Stimulated activated CD8-positive, alpha-beta memory T cell treated with anti-CD3 and anti-CD28 coated beads, Interleukin-12 subunit alpha, Interleukin-12 subunit beta, amount 100 ng/mL, for 24 hours (primary cell): Measurements from ENCODE around the gene CACNA1E.

Experiments used
- DNase-seq: peaks from one replicate; pipeline ENCODE4 v3.0.0-alpha.2; 2020; ENCODE audit errors: extremely low read depth

Gene CACNA1E

DNA sequence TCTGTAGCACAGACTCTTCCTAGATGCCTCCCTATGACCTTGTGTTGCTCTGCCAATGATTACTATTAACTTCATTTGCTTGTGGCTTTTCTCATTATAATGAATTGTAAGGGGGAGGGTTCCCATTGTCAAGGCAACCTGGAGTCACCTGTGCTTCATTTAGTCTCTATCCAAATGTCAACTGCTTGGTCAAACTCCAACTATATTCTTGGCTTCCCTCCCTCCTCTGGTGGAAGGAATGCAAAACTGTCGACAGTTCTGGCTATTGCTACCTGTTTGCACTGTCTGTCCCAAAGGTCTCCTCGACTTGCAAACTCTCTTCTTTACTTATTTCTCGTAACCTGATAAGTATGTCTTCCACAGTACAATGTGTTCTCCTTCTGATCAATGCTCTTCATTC lies 100.3 kb downstream of the CACNA1E start:
- DNase-seq, result no peak

GRCh38 chr1:181587870-181588438 lies 104.6 kb downstream of the CACNA1E start:
- DNase-seq, result no peak

GRCh38 chr1:181588631-181589030 lies 105.3 kb downstream of the CACNA1E start:
- DNase-seq, result no peak

GRCh38 chr1:181592255-181592859 lies 109.0 kb downstream of the CACNA1E start:
- DNase-seq, result no peak

GRCh38 chr1:181593042-181593441 lies 109.7 kb downstream of the CACNA1E start:
- DNase-seq, result no peak

DNA sequence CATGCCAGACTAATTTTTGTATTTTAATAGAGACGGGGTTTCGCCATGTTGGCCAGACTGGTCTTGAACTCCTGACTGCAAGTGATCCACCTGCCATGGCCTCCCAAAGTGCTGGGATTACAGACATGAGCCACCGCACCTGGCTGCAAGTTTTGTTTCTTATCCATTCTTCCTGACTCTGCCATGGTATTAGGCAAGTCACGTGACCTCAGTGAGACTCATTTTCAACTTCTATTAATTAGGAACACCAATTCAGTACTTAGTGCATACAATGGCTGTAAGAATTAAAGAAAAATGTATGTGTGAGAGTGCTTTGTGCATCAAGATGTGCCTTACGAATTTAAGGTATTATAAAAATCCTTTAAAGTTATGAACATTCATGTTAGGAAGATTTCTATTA lies 111.2 kb downstream of the CACNA1E start:
- no peak for DNase-seq

DNA sequence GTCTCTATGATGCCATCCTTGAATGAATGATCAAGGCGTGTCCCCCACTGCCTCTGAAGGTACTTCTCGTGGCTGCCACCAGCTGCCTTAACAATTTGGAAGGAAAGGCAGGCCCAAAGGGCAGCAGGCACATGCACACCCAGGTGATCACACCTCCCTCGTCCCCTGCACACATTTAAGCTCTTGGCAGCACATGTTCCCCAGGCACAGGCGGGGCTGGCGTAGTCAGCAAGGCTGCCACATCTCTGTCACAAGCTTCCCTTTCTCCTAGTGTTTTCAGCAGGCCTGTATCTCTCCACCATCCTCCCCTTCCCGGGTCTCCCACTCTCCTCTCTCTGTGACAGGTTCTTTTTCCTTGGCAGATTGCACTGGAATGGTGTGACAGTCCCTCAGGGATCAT lies 111.9 kb downstream of the CACNA1E start:
- no peak for DNase-seq

DNA sequence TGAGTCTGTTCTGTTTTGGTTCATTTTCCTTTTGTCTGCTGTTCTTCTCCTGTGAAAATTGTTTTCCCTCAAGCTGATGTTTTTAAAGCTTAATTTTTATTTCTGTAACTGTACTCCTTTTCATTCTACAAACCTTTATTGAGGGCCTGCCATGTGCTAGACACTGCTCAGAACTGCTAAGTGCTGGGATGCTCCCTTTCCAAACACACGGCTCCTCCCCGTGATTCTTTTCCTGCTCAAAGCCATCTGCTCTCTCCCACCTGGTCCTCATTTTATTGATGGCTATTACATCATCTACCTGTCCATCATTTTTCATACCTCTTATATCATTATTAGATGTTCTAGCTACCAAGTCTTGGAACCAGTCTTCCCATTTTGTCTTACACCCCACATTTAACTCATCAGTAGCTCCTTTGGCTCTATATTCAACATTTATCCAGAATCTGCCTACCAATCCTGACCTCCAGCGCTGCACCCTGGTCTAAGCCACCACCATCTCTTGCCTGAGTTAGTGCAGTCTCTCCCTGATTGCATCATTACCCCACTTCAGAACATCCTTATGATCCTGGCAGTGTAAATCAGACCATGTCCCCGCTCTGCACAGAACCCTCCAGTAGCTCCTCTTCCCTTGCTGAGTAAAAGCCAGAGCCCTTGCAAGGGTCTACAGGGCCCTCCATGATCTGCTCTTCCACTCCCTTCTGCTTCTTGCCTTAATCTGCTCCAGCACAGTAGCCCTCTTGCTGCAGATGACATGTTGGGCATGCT lies 118.1 kb downstream of the CACNA1E start:
- no peak for DNase-seq

DNA sequence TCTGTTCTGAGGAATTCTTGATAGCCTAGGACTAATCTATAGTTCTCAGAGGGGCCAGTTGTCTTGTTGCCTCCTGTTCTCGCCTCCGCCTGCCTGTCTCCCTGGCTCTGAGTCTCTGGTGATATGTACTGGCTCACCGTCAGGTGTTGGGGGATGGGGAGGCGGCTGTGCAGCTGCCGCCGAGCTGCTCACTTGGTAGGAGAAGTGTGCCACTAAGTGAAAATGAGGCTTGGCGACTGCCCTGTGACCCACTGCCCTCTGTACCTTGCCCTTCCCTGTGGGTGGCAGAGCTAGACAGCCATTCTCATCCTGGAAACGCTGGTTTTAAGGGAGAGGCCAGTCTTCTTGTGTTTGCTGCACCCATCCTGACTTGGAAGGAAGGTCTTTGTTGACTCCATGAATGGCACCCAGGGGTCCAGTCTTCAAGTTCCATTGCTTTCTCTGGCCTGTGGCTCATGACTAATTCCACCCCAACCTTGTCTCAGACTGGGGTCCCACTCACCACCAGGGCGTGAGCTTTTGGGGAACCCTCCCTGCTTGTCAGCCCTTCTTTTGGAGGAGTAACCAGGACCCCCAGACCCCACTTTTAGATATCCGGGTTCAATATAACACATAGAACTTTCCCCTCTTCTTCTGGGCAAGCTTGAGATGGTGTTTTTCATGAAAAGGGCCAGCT lies 120.6 kb downstream of the CACNA1E start:
- DNase-seq, result no peak

DNA sequence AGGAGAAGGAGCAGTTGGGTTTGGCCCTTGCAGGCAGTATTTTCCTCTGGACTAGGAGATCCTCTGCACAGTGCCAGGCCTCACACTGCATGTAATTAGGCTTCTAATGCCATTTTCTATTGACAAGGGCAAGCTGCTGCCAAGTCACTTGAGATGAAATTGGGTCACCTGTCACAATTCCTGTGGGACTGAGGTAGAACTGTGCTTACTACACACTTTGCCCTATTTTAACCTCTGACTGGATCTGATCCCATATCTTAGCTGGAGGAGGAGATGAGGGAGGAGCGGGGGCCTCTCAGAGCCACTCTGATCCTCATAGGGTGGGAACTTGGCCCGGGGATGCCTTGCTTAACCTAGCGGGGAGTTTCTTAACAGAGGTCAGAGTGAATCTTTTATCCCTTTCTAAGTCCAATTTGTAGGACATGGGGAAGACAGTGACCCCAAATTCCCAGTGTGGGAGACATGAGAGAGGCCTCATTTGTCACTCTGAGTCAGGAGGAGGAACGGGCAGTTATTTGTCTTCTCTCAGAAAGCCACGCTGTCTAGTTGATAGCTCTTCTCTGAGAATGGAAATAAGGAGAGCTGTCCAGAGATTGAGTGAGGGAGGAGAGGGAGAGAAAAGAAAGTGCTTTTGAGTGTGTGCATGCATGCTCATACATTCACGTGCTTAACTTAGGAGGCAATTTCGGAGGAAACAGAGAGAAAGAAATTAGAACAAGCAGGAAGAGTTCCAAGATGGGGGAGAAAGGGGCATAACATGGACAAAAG lies 121.3 kb downstream of the CACNA1E start:
- no peak for DNase-seq

DNA sequence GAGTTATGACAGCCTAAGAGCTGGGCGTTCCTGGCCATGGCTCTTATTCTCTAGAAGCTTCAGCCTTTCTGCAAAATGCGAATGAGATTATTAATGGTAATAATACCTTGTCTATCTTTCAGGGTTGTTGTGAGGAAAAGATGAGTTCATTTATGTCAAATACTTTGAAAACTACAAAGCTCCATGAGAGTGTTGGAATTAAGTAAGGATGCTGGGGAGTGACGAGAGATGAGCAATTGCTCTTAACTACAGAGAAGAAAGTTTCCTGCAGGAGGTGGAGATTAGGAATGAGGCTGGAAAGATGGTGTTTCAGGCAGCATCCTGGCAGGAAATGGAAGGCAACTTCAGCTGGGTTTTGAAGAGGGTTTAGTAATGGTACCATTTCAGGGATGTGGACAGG lies 124.2 kb downstream of the CACNA1E start:
- no peak for DNase-seq

- no peak for DNase-seq
Measured at GRCh38 chr1:181608386-181608785, 125.1 kb downstream of the CACNA1E start.

GRCh38 chr1:181608948-181609347 lies 125.6 kb downstream of the CACNA1E start:
- DNase-seq, result no peak

DNA sequence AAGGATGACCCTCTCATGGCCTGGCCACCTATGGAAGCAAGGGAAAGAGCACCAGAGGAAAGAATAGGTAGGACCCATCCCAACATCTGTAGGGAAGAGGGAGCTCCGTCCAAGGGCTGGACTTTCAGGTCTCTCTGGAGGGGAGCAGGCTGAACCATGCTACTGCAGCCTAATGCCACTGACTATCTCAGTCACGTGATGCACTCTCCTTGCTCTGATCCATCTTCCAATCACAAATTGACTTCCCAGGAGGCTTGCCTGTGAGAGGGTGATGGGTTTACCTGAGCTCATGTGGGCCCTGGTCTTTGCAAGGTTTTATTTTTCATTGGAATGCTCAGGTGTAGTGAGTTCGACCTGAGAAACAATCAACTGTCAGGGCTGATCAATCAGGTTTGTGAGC lies 128.8 kb downstream of the CACNA1E start:
- DNase-seq, result no peak

DNA sequence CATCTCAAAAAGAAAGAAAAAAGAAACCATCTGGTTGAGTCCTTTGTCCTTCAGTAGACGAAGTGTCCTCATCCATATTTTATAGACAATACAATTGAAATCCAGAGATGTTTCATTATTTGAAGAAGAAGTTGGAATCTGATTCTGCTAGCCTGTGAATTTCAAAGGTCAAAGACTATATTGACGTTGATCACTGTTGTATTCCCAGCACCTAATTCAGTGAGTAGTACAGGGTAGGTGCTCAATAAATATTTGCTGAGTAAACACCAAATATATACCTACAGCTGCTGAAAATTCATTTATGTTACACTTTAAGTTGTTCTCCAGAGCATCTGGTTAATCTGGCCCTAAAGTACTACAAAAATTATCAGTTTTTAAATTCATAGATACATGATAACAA lies 135.2 kb downstream of the CACNA1E start:
- no peak for DNase-seq

DNA sequence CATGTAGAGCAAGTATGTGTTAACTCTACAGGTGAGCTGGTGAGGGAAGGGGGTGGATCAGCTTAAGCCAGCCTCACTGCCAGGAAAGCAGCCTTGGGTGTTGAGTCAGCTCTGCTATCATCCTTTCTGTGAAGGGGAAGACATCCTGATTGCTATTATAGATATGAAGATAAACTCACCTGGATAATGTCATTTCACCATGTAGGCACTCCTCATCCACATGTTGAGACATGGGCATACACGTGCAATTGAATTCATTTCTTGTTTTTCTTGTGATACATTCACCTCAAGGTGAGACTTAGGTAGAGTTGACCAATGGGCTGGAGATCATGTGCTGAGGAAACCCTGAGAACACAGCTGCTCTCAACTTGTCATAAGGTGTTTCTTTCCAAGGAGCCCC lies 136.9 kb downstream of the CACNA1E start:
- DNase-seq, result no peak

- no peak for DNase-seq
Measured at GRCh38 chr1:181623850-181624249, 140.5 kb downstream of the CACNA1E start.

- no peak for DNase-seq
Measured at GRCh38 chr1:181626279-181626938, 143.1 kb downstream of the CACNA1E start.

DNA sequence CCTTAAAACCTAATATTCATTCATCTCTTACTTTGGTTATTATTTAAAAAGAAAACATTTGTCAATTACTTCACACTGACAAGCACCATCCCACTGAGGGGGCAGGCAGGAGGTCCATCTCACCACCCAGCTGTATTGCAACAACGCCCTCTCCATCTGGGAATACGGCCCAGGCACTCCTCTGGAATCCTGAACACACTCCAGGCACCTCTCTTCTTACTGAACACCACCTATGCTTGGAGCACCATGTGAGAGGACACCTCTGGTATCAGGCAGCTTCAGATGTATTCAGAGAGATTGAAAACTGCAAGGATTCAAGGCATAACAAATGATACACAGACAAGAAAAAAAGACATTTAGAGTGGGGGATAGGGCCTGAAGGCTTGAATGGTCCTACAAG lies 147.1 kb downstream of the CACNA1E start:
- DNase-seq, result no peak

- DNase-seq, result no peak
Measured at GRCh38 chr1:181630838-181631237, 147.5 kb downstream of the CACNA1E start.

DNA sequence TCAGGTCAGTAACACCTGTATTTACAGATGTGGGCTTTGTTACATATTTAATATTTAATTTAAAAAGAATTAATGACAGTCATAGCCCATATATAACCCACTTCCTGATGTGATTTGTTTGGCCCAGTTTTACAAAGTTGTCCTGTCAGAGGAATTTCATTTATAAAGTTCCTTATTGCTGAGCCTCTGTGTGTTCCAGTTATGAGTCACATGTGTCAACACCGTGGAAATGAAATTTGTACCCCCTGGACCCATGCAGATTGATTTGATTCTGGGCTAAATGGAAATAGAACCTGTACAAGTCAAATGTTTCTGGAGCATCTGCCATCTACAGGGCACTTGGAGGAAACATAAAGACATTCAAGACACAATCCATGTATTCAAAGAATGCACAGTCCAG lies 149.2 kb downstream of the CACNA1E start:
- DNase-seq, result no peak
